Measurements from ENCODE around the gene LYST.
"Not testable (repeated sequence)": the region's sequence is repeated elsewhere in the genome, so short reads cannot be mapped to it uniquely, and the experiment has no call there.

The LYST gene

GRCh38 chr1:235809688-235810397, 56.9 kb downstream of the LYST start:
- no peak for DNase-seq

- DNase-seq = no peak
Observed at GRCh38 chr1:235808223-235808622, 58.5 kb downstream of the LYST start.

- DNase-seq = no peak
Observed at GRCh38 chr1:235806123-235806522, 60.6 kb downstream of the LYST start.

GRCh38 chr1:235802573-235803346, 63.9 kb downstream of the LYST start:
- DNase-seq = no peak

- no peak for DNase-seq
Observed at GRCh38 chr1:235799264-235799663, 67.4 kb downstream of the LYST start.

- no peak for DNase-seq
Observed at GRCh38 chr1:235791532-235792060, 75.1 kb downstream of the LYST start.

- no peak for DNase-seq
Observed at GRCh38 chr1:235790123-235790522, 76.6 kb downstream of the LYST start.

- DNase-seq = not testable (repeated sequence)
Observed at GRCh38 chr1:235786227-235786898, 80.3 kb downstream of the LYST start.

- no peak for DNase-seq
Observed at GRCh38 chr1:235784950-235785349, 81.8 kb downstream of the LYST start.

GRCh38 chr1:235783148-235783776, 83.4 kb downstream of the LYST start:
- DNase-seq = no peak

GRCh38 chr1:235782601-235783000, 84.1 kb downstream of the LYST start:
- no peak for DNase-seq

GRCh38 chr1:235781807-235782206, 84.9 kb downstream of the LYST start:
- DNase-seq = no peak

GRCh38 chr1:235779770-235780169, 86.9 kb downstream of the LYST start:
- DNase-seq = no peak

- DNase-seq = no peak
Observed at GRCh38 chr1:235776396-235776795, 90.3 kb downstream of the LYST start.

GRCh38 chr1:235775246-235775860, 91.4 kb downstream of the LYST start:
- no peak for DNase-seq

GRCh38 chr1:235767795-235768194, 98.9 kb downstream of the LYST start:
- no peak for DNase-seq

GRCh38 chr1:235766794-235767285, 99.9 kb downstream of the LYST start:
- no peak for DNase-seq

- DNase-seq = no peak
Observed at GRCh38 chr1:235763962-235764361, 102.7 kb downstream of the LYST start.

GRCh38 chr1:235759336-235759735, 107.4 kb downstream of the LYST start:
- no peak for DNase-seq

GRCh38 chr1:235758931-235759330, 107.8 kb downstream of the LYST start:
- no peak for DNase-seq

GRCh38 chr1:235757587-235758096, 109.1 kb downstream of the LYST start:
- no peak for DNase-seq

GRCh38 chr1:235754186-235754585, 112.5 kb downstream of the LYST start:
- not testable (repeated sequence) for DNase-seq

Data from left hindlimb (tissue), 1 donor.